ENCODE data around the gene IL13.

GRCh38 chr5:132662004-132662401, 4.0 kb downstream of the IL13 start:
- TF ChIP-seq CBFB (CRISPR knock-in tag; IDR thresholded peaks at IDR 0.05; ENCODE audit: low read depth), result no peak
- no peak for TF ChIP-seq CTCF (IDR thresholded peaks at IDR 0.05)
- TF ChIP-seq ATF2 (CRISPR knock-in tag; IDR thresholded peaks at IDR 0.05; ENCODE audit: borderline replicate concordance, low read depth), result no peak
- no peak for TF ChIP-seq IRF2 (CRISPR knock-in tag; IDR thresholded peaks at IDR 0.05; ENCODE audit: borderline replicate concordance, low read depth)
- no peak for TF ChIP-seq JUN (CRISPR knock-in tag; IDR thresholded peaks at IDR 0.05)
- no peak for TF ChIP-seq ZNF232 (CRISPR knock-in tag; IDR thresholded peaks at IDR 0.05)

All from WTC11 (cell line).